A673 (cell line): Measurements from ENCODE around the gene TBCA.

Experiments used
- CTCF ChIP-seq: fragments of 300-800, 200-600 bp; sonication (generic); conservative IDR thresholded peaks from 2 replicates; pipeline ENCODE4 v1.5.1; 2017; ENCODE audit warnings: low read depth, mild to moderate bottlenecking, antibody characterized with exemption, low read length, moderate library complexity, mixed read lengths
- EZH2 ChIP-seq: fragments of 200-600 bp; sonication (generic); IDR thresholded peaks from 2 replicates; pipeline ENCODE4 v1.6.1; 2017; ENCODE audit warnings: borderline replicate concordance, low read depth, mild to moderate bottlenecking, mixed read lengths, antibody characterized with exemption, low read length; ENCODE audit not compliant: poor library complexity, severe bottlenecking

DNA sequence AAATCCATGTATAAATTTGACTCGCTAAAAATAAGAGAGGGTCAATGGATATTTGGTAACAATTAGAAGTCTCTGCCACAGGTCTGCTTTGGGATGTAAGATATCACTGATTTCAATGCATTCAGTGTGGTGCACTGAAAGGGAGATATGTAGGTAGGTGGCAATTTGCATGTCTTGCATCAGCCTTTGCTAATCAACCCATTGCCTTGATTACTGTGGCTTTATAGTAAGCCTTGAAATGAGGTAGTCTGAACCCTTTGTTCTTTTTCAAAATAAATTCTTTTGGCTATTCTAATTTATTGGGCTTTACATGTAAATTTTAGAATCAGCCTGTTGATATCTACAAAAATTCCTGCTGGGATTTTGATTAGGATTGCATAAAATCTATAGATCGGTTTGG is 15.8 kb upstream of the TBCA start:
- TF ChIP-seq CTCF, result no peak
- TF ChIP-seq EZH2, result no peak
